Parathyroid adenoma (tissue), 2 donors: ENCODE measurements around the gene TMPRSS13.
"Not testable (repeated sequence)": the region's sequence is repeated elsewhere in the genome, so short reads cannot be mapped to it uniquely, and the experiment has no call there.

Experiments
- H2AFZ ChIP-seq: fragments of 300-600 bp; sonication (generic); one replicate; pipeline ENCODE4 v1.7.0; 2017; ENCODE audit warnings: antibody characterized with exemption, mild to moderate bottlenecking
- H3K27ac ChIP-seq: fragments of 300-600 bp; sonication (generic); one replicate; pipeline ENCODE4 v1.7.0; 2017
- H3K27me3 ChIP-seq: fragments of 300-600 bp; sonication (generic); one replicate; pipeline ENCODE4 v1.7.0; 2017; ENCODE audit warnings: low read length; ENCODE audit not compliant: control insufficient read depth, insufficient read depth
- H3K36me3 ChIP-seq: fragments of 300-600 bp; sonication (generic); one replicate; pipeline ENCODE4 v1.7.0; 2017; ENCODE audit warnings: low read length; ENCODE audit not compliant: control insufficient read depth, insufficient read depth
- H3K4me1 ChIP-seq: fragments of 300-600 bp; sonication (generic); one replicate; pipeline ENCODE4 v1.7.0; 2017; ENCODE audit warnings: control low read depth
- H3K4me2 ChIP-seq: fragments of 300-600 bp; sonication (generic); one replicate; pipeline ENCODE4 v1.7.0; 2017; ENCODE audit warnings: low read length
- H3K4me3 ChIP-seq: fragments of 300-600 bp; sonication (generic); one replicate; pipeline ENCODE4 v1.7.0; 2017; ENCODE audit warnings: low read depth, low read length
- H3K79me2 ChIP-seq: fragments of 300-600 bp; sonication (generic); one replicate; pipeline ENCODE4 v1.7.0; 2017; ENCODE audit warnings: control low read depth
- H3K9ac ChIP-seq: fragments of 300-600 bp; sonication (generic); one replicate; pipeline ENCODE4 v1.7.0; 2017; ENCODE audit warnings: mild to moderate bottlenecking
- H3K9me3 ChIP-seq: fragments of 300-600 bp; sonication (generic); one replicate; pipeline ENCODE4 v1.7.0; 2017; ENCODE audit warnings: low read length; ENCODE audit not compliant: control insufficient read depth
- TF ChIP-seq, protein P1 (sequence below): fragments of 300-600 bp; sonication (generic); IDR thresholded peaks from one replicate; pipeline ENCODE4 v1.7.0; 2017; ENCODE audit warnings: antibody characterized with exemption, mild to moderate bottlenecking
- donor health status: primary hyperparathyroidism.

TMPRSS13 gene

DNA sequence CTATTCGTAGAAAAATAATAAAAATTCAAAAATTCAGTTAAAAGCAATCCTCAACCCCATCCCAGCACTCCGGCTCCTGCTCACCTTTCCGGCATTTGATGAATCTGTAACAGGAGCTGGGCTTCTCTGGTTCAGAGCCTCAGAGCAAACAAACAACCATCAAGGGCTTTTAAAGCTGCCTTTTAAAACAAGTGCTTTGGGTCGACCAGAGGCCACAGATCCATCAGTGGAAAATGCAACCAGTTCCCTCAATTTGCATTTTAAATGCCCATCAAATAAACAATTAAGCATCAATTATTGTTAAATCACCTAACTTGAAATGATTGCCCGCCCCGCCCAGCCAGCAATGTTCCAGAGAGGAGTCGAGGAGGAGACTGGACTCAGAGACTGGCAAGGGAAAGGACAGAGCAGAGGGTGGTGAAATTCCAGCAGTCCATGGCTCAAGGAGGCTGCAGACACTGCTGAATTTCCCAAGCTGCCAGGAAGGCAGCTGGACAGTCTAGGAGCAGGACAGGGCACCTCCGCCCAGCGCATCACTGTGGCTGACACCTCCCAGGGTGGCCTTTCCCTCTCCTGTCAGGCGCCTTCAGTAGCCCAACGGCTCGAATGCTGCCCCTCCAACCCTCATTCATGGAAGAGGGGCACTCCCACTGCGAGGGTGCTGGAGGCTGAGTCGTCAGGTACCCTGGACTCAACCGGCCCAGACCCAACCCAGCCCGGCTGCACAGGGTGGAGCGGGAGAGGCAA, 60.2 kb downstream of the TMPRSS13 start:
- Histone ChIP-seq H3K27me3 (no peaks in the 10 kb centered on the region), H3K9ac (no peak overlapping the region), H3K4me1 (no peaks in the 10 kb centered on the region), H3K4me2 (no peak overlapping the region), H3K4me3 (no peak overlapping the region), H2AFZ (no peak overlapping the region), H3K9me3 (no peaks in the 10 kb centered on the region), H3K36me3 (no peaks in the 10 kb centered on the region), H3K27ac (no peak overlapping the region), H3K79me2 (no peaks in the 10 kb centered on the region)
- TF ChIP-seq, protein P1, sequence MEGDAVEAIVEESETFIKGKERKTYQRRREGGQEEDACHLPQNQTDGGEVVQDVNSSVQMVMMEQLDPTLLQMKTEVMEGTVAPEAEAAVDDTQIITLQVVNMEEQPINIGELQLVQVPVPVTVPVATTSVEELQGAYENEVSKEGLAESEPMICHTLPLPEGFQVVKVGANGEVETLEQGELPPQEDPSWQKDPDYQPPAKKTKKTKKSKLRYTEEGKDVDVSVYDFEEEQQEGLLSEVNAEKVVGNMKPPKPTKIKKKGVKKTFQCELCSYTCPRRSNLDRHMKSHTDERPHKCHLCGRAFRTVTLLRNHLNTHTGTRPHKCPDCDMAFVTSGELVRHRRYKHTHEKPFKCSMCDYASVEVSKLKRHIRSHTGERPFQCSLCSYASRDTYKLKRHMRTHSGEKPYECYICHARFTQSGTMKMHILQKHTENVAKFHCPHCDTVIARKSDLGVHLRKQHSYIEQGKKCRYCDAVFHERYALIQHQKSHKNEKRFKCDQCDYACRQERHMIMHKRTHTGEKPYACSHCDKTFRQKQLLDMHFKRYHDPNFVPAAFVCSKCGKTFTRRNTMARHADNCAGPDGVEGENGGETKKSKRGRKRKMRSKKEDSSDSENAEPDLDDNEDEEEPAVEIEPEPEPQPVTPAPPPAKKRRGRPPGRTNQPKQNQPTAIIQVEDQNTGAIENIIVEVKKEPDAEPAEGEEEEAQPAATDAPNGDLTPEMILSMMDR, result no peak

DNA sequence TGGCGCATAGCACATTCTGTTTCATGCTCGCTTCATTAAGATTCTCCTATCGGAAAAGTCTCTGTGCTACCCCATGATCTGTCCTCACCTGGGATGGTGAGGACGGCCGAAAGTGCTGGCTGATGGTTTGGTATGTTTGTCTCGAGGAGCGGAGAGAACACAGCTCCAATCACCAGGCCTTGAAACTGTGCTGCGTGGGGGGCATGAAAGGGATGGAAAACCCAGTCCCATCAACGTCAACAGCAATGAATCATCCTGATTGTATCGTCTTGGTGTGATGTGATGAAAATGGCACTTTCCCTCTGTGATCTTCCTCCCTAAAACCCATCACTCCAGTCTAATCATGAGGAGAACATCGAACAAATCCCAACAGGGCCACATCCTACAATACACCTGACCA, 61.1 kb downstream of the TMPRSS13 start:
- Histone ChIP-seq H3K4me1 (no peaks in the 10 kb centered on the region), H3K4me3 (no peak overlapping the region), H3K9me3 (no peaks in the 10 kb centered on the region), H3K27me3 (no peaks in the 10 kb centered on the region), H3K27ac (no peak overlapping the region), H3K9ac (no peak overlapping the region), H3K36me3 (no peaks in the 10 kb centered on the region), H3K4me2 (no peak overlapping the region), H2AFZ (no peak overlapping the region), H3K79me2 (no peaks in the 10 kb centered on the region)
- TF ChIP-seq, protein P1, result no peak

DNA sequence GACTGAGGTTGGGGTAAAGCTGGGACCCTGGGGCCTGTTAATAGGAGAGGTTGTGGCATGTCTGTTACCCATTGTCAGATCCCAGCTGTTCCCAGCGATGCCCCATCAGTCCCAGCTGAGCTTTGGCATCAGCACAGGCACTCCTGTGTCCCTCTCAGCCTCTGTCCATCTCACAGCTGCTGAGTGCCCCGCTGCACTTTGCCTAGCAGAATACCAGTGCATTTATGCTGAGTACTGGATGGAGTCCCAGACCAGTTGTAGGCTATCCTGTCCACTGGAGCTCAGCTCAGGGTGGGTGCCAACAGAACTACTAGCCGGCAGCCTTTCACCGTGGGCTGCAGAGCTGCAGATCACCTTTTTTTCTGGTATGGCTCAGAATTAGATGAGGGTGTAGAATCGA, 62.7 kb downstream of the TMPRSS13 start:
- no peak overlapping the region for H3K4me3 ChIP-seq

GRCh38 chr11:117865546-117865945, 63.7 kb downstream of the TMPRSS13 start:
- not testable (repeated sequence) for H3K4me1 ChIP-seq, H2AFZ ChIP-seq, H3K27me3 ChIP-seq, H3K4me3 ChIP-seq, H3K27ac ChIP-seq, H3K36me3 ChIP-seq, H3K79me2 ChIP-seq, H3K4me2 ChIP-seq, H3K9ac ChIP-seq, H3K9me3 ChIP-seq

More for the DNA sequence above, 62.7 kb downstream of the TMPRSS13 start:
- Histone ChIP-seq H2AFZ (no peak overlapping the region), H3K36me3 (no peaks in the 10 kb centered on the region), H3K9ac (no peak overlapping the region), H3K27me3 (no peaks in the 10 kb centered on the region), H3K79me2 (no peaks in the 10 kb centered on the region), H3K4me1 (no peaks in the 10 kb centered on the region), H3K9me3 (no peaks in the 10 kb centered on the region), H3K4me2 (no peak overlapping the region), H3K27ac (no peak overlapping the region)
- TF ChIP-seq, protein P1, result no peak

GRCh38 chr11:117863383-117863782, 65.8 kb downstream of the TMPRSS13 start:
- Histone ChIP-seq H3K27ac (no peak overlapping the region), H3K36me3 (no peaks in the 10 kb centered on the region), H3K9ac (no peak overlapping the region), H3K79me2 (no peaks in the 10 kb centered on the region), H3K9me3 (no peaks in the 10 kb centered on the region), H3K4me1 (no peaks in the 10 kb centered on the region), H2AFZ (no peak overlapping the region), H3K4me3 (no peak overlapping the region), H3K27me3 (no peaks in the 10 kb centered on the region), H3K4me2 (no peak overlapping the region)
- TF ChIP-seq, protein P1, result no peak
